ENCODE results near the gene ZCCHC10.
A peak's percentile ranks its signal among the peaks of the same experiment; 100 is the strongest.
"Not testable (repeated sequence)": the region's sequence is repeated elsewhere in the genome, so short reads cannot be mapped to it uniquely, and the experiment has no call there.

ZCCHC10 gene

DNA sequence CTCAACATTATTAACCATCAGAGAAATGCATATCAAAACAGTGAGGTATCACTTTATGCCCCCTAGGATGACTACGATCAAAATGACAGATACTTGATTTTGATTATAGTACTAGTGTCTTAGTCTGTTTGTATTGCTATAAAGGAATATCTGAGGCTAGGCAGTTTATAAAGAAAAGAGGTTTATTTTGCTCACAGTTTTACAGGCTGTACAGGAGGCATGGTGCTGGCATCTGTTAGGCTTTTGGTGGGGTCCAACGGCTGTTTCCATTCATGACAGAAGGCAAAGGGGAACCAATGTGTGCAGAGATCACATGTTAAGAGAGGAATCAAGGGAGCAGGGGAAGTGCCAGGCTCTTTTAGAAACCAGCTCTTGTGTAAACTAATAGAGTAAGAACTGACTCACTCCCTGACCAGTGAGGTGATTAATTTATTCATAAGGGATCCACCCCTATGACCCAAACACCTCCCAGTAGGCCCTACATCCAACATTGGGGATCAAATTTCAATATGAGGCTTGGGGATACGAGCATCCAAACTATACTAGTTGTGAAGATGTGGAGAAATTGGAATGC is 46.9 kb downstream of the ZCCHC10 start:
- DNase-seq (ENCODE audit: low spot score), result no peak

GRCh38 chr5:132976852-132977251 is 49.5 kb downstream of the ZCCHC10 start:
- no peak for DNase-seq (ENCODE audit: low spot score)

- not testable (repeated sequence) for DNase-seq (ENCODE audit: low spot score)
Observed at GRCh38 chr5:132972436-132972828, 53.9 kb downstream of the ZCCHC10 start.

DNA sequence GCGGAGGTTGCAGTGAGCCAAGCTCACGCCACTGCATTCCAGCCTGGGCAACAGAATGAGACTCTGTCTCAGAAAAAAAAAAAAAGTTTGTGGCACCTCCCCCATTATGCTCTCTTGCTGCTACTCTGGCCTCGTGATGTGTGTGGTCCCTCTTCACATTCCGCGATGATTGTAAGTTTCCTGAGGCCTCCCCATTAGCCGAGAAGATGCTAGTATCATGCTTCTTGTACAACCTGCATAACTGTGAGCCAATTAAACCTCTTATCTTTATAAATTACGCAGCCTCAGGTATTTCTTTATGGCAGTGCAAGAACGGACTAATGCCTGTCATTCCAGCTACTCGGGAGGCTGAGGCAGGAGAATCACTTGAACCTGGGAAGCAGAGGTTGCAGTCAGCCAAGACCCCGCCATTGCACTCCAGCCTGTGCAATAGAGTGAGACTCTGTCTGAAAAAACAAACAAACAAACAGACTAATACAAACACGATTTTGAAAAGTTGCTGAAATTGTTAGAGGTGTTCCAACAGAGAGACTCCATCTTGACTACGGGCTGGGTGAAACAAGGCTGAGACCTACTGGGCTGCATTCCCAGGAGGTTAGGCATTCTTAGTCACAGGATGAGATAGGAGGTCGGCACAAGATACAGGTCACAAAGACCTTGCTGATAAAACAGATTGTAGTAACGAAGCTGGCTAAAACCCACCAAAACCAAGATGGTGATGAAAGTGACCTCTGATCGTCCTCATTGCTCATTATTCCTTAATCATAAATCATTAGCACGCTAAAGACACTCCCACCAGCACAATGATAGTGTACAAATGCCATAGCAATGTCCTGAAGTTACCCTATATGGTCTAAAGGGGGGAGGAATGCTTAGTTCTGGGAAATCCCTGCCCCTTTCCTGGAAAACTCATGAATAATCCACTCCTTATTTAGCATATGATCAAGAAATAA is 54.6 kb downstream of the ZCCHC10 start:
- DNase-seq (ENCODE audit: low spot score), result no peak

DNA sequence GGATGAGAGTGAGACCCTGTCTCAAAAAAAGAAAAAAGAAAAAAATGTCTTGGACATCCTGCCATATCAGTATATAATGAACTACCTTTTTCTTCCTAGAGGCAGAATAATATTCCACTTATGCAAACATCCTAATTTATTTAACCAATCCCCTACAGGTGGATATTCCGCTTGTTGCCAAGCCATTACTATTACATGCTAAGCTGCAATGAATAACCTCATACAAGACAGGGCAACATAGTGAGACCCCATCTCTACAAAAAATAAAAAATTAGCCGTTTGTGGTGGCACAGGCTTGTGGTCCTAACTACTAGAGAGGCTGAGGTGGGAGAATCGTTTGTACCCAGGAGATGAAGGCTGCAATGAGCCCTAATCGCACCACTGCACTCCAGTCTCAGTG is 61.2 kb downstream of the ZCCHC10 start:
- DNase-seq (ENCODE audit: low spot score), result no peak

DNA sequence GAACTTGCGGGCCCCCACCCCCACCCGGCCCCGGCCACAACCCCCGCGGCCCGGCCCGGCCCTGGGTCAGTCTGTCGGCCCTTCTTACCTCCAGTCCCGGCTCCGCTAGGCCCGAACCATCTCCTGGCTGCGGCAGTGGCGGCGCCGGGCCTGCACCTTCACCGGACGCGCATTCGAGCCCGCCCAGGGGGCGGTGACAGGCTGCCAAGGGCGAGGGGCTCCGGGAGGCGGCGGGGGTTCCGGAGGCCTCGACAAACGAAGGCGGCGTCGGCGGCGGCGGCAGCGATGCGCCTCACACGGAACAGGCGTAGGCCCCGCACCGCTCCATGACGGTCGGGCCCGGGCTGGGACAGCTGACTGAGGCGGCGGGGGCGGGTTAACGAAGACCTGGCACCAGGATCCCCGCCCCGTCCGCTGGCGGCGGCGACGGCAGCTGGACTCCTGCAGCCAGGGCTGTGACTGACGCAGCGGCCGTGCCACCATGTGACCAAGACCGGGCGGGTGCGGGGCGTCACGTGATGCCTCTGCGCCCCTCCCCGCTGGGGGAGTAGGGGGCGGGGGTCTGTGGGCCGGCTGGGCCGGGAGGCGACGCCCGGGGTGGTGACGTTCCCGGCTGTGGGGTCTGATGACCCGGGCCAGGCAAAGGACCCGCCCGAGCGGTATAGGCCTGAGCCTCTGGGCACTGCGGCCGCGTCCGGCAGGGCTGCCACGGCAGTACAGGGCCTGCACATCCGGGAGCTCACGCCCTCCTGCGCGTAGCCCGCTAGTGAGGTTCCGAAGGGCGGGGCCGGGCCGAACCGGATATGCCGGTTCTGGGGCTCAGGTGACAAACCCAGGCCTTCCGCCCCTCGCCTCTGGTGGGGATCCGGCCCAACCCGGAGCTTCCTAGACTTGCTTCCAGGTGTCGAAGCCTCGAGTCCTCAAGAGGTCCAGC is 62.9 kb downstream of the ZCCHC10 start, which contains the start of gene AFF4:
Gene AFF4 (minus strand): TSS at position 464 of the 934 bp plus-strand sequence. CDS start 26,445 bp downstream, outside the sequence.
- peak; percentile 86 for DNase-seq (ENCODE audit: low spot score)

DNA sequence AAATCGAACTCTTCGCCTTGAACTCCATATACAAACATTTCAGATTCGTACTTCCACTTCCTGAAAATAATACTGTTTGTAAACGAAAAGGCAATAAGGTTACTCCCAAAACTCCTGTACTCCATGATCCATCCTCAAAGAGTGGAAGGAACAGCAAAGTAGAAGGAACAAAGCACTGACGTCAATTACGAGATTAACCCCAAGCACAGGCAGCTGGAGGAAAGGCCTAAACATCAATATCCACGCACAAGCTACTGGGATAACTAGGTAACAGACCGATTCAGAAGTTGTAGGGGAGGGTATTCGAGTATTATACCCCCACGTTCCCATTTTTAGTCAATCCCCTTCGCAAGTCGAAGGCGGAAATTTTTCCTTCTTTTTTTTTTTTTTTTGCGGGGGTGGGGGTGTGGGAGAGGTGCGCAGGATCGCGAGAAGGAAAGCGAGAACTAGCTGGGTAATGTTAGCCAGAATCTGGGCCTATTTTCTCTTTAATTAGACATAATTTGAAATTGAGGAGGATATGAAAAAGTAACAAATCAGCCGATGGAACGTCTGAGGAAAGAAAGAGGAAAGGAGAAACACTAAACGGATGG is 63.8 kb downstream of the ZCCHC10 start:
- DNase-seq (ENCODE audit: low spot score), result peak; percentile 3

DNA sequence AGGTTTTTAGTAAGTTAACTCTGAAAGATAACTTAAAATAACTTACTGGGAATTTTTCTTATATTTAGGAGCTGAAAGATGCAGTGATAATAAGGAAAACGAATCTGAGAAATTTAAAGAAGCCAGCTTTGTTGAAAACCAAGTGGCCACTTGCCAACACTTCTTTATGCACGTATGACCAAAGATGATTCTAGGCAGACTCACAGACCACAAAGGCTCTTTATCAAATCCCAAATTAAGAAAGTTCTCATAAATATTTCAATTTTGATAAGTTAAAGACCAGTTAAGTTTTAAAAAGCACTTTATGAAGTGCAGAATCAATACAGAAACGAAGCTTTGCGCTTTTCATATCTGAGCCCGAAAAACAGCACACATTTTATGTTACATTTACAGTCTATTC is 64.5 kb downstream of the ZCCHC10 start:
- no peak for DNase-seq (ENCODE audit: low spot score)

DNA sequence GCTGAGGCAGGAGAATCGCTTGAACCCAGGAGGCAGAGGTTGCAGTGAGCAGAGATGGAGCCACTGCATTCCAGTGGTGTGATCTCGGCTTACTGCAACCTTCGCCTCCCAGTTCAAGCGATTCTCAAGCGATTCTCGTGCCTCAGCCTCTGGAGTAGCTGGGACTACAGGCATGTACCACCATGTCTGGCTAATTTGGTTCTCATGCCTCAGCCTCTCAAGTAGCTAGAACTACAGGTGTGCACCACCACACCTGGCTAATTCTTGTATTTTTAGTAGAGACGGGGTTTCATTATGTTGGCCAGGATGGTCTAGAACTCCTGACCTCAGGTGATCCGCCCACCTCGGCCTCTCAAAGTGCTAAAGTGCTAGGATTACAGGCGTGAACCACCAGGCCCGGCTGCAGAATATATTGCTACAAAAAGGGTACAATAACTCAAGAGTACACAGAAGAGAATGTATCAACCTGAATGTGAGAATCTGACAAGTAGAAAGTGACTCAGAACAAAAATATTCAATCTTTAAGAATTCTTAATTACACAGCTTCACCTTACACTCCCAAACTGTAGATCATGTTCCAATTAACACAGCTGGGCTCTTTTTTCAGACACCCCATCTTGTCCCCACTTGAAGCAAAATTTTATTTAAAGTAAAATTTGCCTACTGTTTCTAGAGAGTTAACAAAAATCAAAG is 65.1 kb downstream of the ZCCHC10 start:
- DNase-seq (ENCODE audit: low spot score), result not testable (repeated sequence)

DNA sequence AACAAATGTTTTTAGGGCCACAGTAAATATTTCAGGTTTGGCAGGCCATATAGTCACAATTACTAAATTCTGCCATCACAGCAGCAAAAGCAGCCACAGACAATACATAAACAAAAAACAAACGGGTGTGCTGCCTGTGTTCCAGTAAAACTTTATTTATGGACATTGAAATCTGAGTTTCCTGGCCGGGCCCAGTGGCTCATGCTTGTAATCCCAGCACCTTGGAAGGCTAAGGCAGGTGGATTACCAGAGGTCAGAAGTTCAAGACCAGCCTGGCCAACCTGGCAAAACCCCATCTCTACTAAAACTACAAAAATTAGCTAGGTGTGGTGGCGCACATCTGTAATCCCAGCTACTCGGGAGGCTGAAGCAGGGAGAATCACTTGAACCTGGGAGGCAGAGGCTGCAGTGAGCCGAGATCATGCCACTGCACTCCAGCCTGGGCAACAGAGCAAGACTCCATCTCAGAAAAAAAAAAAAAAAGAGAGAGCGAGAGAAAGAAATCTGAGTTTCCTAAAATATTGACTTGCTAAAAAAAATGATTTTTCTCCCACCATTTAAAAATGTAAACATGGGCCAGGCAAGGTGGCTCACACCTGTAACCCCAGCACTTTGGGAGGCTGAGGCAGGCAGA is 70.1 kb downstream of the ZCCHC10 start:
- not testable (repeated sequence) for DNase-seq (ENCODE audit: low spot score)

- DNase-seq (ENCODE audit: low spot score), result no peak
Observed at GRCh38 chr5:132953710-132954109, 72.6 kb downstream of the ZCCHC10 start.

DNA sequence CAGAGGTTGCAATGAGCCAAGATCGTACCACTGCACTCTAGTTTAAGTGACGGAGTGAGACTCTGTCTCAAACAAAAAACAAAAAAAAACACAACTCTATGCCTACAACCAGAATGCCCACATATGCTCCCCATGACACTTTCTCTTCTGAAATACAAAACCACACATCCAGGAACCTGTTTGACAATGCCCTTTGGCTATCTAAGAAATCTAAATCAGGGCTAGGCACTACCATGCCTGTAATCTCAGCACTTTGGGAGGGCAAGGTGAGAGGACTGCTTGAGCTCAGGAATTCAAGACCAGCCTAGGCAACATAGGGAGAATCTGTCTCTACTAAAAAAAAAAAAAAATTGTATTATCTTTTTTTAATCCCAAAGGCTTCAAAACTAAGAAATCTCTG is 73.5 kb downstream of the ZCCHC10 start:
- no peak for DNase-seq (ENCODE audit: low spot score)

DNA sequence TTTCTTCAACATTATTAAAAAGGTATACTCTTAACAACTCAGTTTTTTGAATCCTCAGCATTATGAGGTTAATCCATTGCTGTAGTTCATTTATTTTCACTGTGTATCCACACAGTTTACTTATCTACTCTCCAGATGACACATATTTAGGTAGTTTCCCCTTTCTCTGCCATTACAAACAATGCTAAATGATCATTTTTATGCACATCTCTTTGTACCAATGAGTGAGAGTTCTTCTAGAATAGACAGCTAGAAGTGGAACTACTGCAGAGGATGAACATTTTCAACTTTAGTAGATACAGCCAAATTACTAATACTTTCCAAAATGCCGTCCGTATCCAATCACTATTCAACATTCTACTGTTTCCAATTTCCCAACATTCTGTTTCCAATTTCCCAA is 74.5 kb downstream of the ZCCHC10 start:
- no peak for DNase-seq (ENCODE audit: low spot score)

DNA sequence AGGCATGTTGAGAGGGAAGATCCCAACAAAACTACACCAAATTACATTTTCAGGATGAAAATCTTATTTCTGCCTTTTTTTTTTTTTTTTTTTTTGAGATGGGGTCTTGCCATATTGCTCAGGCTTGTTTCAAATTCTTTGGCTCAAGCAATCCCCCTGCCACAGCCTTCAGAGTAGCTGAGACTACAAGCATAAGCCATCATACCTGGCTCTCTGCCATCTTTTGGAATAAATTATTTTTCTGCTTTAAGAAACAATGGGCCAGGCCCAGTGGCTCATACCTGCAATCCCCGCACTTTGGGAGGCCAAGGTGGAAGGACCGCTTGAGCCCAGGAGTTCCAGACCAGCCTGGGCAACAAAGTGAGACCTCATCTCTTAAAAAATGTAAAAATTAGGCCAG is 77.2 kb downstream of the ZCCHC10 start:
- no peak for DNase-seq (ENCODE audit: low spot score)

GRCh38 chr5:132947671-132948070 is 78.7 kb downstream of the ZCCHC10 start:
- DNase-seq (ENCODE audit: low spot score), result no peak

All from CD4-positive, alpha-beta T cell treated with Interleukin-6 at 100 ng/mL for 8 hours (primary cell).